HL-60 (cell line): ENCODE data around the gene MARCHF4.

ENCODE experiments used
- CTCF ChIP-seq: IDR thresholded peaks from one replicate; pipeline ENCODE4 v1.5.1; 2011; ENCODE audit warnings: low read length, control low read depth, inconsistent platforms; ENCODE audit not compliant: insufficient read depth
- REST ChIP-seq: IDR thresholded peaks from 2 replicates; pipeline ENCODE4 v1.6.1; 2012; ENCODE audit warnings: low read depth; ENCODE audit not compliant: insufficient replicate concordance

- TF ChIP-seq REST (no peak), CTCF (no peak)
These were observed 27.4 kb downstream of the MARCHF4 start for GRCh38 chr2:216344950-216345300.
